A172 (cell line): ENCODE measurements around the gene PLXDC2. TPM values are rescaled to one million over a fixed set of nuclear protein-coding genes. Genes with fewer than 3 reads are reported as not detected.
"Not testable (repeated sequence)": the region's sequence is repeated elsewhere in the genome, so short reads cannot be mapped to it uniquely, and the experiment has no call there.

Experiments
- DNase-seq: peaks from one replicate; pipeline ENCODE4 v3.0.0-alpha.2; 2015; ENCODE audit warnings: low spot score
- total RNA-seq: library from RNA; depleted of rRNA; stranded (reverse); fragments of >200 nt; shearing (Covaris generic); gene quantifications from 2 replicates; pipeline ENCODE4 v1.2.3, GENCODE V29; 2014; rRNA removed

Gene PLXDC2
- total RNA-seq = 7.0 and 21.8 TPM in 2 replicates

- DNase-seq = peak; percentile 35
Observed at GRCh38 chr10:19816411-19817230, at the start of gene PLXDC2. Gene PLXDC2, plus strand, starts transcription at chr10:19816432.

GRCh38 chr10:19767876-19768275 is 48.4 kb upstream of the PLXDC2 start:
- DNase-seq = peak; percentile 54

GRCh38 chr10:19769826-19770225 is 46.4 kb upstream of the PLXDC2 start:
- DNase-seq = not testable (repeated sequence)

- no peak for DNase-seq
Observed at GRCh38 chr10:19772972-19773371, 43.3 kb upstream of the PLXDC2 start.

GRCh38 chr10:19775296-19775695 is 40.9 kb upstream of the PLXDC2 start:
- DNase-seq = no peak

- no peak for DNase-seq
Observed at GRCh38 chr10:19777806-19778205, 38.4 kb upstream of the PLXDC2 start.

- no peak for DNase-seq
Observed at GRCh38 chr10:19778996-19779395, 37.2 kb upstream of the PLXDC2 start.

- DNase-seq = no peak
Observed at GRCh38 chr10:19782430-19783089, 33.7 kb upstream of the PLXDC2 start.

- DNase-seq = no peak
Observed at GRCh38 chr10:19783721-19784120, 32.5 kb upstream of the PLXDC2 start.

GRCh38 chr10:19785366-19785765 is 30.9 kb upstream of the PLXDC2 start:
- no peak for DNase-seq

- DNase-seq = peak; percentile 43
Observed at GRCh38 chr10:19788075-19788686, 28.1 kb upstream of the PLXDC2 start.

GRCh38 chr10:19788902-19789301 is 27.3 kb upstream of the PLXDC2 start:
- DNase-seq = no peak

GRCh38 chr10:19789607-19790006 is 26.6 kb upstream of the PLXDC2 start:
- DNase-seq = no peak

GRCh38 chr10:19791032-19791431 is 25.2 kb upstream of the PLXDC2 start:
- DNase-seq = peak; percentile 8

GRCh38 chr10:19795684-19796083 is 20.5 kb upstream of the PLXDC2 start:
- no peak for DNase-seq

GRCh38 chr10:19800161-19800560 is 16.1 kb upstream of the PLXDC2 start:
- no peak for DNase-seq

GRCh38 chr10:19801369-19801768 is 14.9 kb upstream of the PLXDC2 start:
- no peak for DNase-seq

- DNase-seq = no peak
Observed at GRCh38 chr10:19803676-19804075, 12.6 kb upstream of the PLXDC2 start.

GRCh38 chr10:19809481-19809880 is 6.8 kb upstream of the PLXDC2 start:
- no peak for DNase-seq

- DNase-seq = peak; percentile 35
Observed at GRCh38 chr10:19811540-19811939, 4.7 kb upstream of the PLXDC2 start.

GRCh38 chr10:19812976-19813375 is 3.3 kb upstream of the PLXDC2 start:
- no peak for DNase-seq

- DNase-seq = peak; percentile 6
Observed at GRCh38 chr10:19815036-19815730, 1.0 kb upstream of the PLXDC2 start.
